Fibroblast of the aortic adventitia (primary cell): ENCODE results near the gene SPIC. TPM values are rescaled to one million over a fixed set of nuclear protein-coding genes. Genes with fewer than 3 reads are reported as not detected.

Source experiments
- DNase-seq: peaks from one replicate; pipeline ENCODE4 v3.0.0-alpha.2; 2010; ENCODE audit warnings: low read depth
- H3K4me3 ChIP-seq: 2 replicates; pipeline ENCODE4 v1.5.1; 2011; ENCODE audit warnings: low read depth, mild to moderate bottlenecking, control low read depth, low read length, moderate library complexity
- total RNA-seq: library from RNA; depleted of rRNA; stranded (reverse); fragments of >200 nt; gene quantifications from 2 replicates; pipeline ENCODE4 v1.2.3, GENCODE V29; 2012; ENCODE audit warnings: low replicate concordance
- TF ChIP-seq, protein P1 (sequence below): IDR thresholded peaks from 2 replicates; pipeline ENCODE4 v1.5.1; 2011; ENCODE audit warnings: mild to moderate bottlenecking, low read length, control low read depth, inconsistent platforms; ENCODE audit not compliant: insufficient read depth

SPIC gene
- total RNA-seq, result not detected in 2 replicates

- DNase-seq, result no peak
- TF ChIP-seq, protein P1, sequence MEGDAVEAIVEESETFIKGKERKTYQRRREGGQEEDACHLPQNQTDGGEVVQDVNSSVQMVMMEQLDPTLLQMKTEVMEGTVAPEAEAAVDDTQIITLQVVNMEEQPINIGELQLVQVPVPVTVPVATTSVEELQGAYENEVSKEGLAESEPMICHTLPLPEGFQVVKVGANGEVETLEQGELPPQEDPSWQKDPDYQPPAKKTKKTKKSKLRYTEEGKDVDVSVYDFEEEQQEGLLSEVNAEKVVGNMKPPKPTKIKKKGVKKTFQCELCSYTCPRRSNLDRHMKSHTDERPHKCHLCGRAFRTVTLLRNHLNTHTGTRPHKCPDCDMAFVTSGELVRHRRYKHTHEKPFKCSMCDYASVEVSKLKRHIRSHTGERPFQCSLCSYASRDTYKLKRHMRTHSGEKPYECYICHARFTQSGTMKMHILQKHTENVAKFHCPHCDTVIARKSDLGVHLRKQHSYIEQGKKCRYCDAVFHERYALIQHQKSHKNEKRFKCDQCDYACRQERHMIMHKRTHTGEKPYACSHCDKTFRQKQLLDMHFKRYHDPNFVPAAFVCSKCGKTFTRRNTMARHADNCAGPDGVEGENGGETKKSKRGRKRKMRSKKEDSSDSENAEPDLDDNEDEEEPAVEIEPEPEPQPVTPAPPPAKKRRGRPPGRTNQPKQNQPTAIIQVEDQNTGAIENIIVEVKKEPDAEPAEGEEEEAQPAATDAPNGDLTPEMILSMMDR, result no peak
- H3K4me3 ChIP-seq, result no peak within 1 kb of the TSS
Observed at GRCh38 chr12:101474711-101475386, at the start of gene SPIC. Gene SPIC, plus strand, starts transcription at chr12:101475336. Its CDS starts 1,569 bp downstream, at chr12:101476905.

DNA sequence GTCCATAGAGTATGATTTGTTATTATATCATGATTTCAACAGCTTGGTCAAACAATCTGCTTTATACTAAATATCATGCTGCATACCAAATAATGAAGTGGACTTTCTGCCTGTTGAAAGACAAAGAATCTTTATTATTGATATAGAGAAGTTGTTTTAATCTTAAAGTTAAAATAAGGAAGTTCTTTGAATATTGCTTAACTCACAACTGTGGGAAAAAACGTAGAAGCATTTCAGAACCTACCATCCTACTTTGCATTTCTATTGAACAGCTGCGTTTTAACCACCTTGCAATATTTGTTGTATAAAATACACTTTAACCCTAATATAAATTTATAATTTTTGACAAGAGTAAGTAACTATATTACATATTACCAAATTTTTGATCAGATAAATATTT, 44.7 kb upstream of the SPIC start:
- no peak for DNase-seq
- TF ChIP-seq, protein P1, result no peak
- no peak overlapping the region for H3K4me3 ChIP-seq

GRCh38 chr12:101436136-101436535, 39.0 kb upstream of the SPIC start:
- TF ChIP-seq, protein P1, result no peak
- DNase-seq, result no peak
- H3K4me3 ChIP-seq, result no peak overlapping the region

DNA sequence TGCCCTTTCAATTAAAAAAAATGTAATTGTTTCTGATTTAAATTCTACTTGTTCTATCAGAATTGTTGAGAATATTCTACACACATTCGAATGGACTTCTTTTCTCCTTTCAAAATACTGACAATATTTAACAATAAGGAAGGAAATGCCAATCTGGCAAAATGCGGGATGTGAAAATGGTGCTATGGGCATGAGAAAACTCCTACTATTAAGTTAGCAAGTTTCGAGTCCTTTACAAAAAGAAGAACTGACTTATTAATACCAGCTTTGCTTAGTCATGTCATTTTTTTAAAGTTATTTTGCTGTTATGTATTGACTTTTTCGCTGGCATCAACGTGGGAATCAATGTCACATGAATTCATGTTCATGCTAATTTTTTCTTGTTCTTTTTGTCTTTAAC, 35.9 kb upstream of the SPIC start:
- no peak for DNase-seq
- TF ChIP-seq, protein P1, result no peak
- H3K4me3 ChIP-seq, result no peak overlapping the region

DNA sequence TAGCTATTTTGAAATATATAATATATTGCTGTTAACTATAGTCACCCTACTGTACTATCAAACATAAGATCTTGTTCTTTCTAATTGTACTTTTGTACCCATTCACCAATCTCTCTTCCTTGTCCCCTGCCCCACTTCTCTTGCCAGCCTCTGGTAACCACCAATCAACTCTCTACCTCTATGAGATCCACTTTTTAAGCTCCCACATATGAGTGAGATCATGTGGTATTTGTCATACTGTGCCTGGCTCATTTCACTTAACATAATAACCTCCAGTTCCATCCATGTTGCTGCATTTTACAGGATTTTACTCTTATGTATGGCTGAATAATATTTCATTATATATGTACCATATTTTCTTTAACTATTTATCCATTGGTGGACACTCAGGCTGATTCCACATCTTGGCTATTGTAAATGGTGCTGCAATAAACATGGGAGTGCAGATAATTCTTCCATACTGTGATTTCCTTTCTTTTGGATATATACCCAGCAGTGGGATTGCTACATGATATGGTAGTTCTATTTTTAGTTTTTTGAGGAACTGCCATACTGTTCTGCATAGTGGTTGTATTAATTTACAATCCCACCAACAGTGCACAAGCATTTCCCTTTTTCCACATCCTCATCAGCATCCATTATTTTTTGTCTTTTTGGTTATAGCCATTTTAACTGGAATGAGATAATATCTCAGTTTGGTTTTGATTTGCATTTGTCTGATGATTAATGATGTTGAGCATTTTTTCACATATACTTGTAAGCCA, 33.5 kb upstream of the SPIC start:
- H3K4me3 ChIP-seq, result no peak overlapping the region
- TF ChIP-seq, protein P1, result no peak
- no peak for DNase-seq

DNA sequence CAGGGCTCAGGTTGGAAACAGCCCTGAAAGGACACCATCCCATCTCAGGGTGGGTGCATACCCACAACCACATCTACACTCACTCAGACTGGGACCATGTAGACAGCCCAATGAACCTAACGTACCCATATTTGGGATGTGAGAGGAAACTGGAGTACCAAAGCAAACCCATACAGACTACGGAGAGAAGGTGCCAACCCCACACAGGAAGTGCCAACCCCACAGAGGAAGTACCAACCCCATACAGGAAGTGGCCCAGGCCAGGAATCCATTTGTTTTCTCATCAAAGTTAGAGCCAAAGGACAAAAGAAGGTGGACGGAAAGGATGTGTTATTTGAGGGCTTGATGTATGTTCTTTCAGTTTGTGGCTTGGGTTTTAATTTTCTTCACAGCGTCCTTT, 19.5 kb upstream of the SPIC start:
- no peak overlapping the region for H3K4me3 ChIP-seq
- DNase-seq, result no peak
- TF ChIP-seq, protein P1, result no peak
